Panc1 (cell line): ENCODE results near the gene CACFD1. TPM values are rescaled to one million over a fixed set of nuclear protein-coding genes. Genes with fewer than 3 reads are reported as not detected.

Experiments
- ATAC-seq: fragments of 200-7000 bp; cut with Tn5 transposase; 2 replicates; pipeline ENCODE4 v1.9.1; 2020; ENCODE audit warnings: mild to moderate bottlenecking, moderate library complexity
- Bru-seq: library from RNA; stranded (reverse); fragments of 400-500 nt; gene quantifications from one replicate; lab custom pipeline; 2021; lab: Mats Ljungman, UMichigan
- BruChase-seq, 2 experiments: library from RNA; stranded (reverse); fragments of 400-500 nt; gene quantifications; one replicate each; lab custom pipeline; 2021; lab: Mats Ljungman, UMichigan
- BruUV-seq: library from RNA; stranded (reverse); fragments of 400-500 nt; replicated peaks from 2 replicates; lab custom pipeline; 2021; lab: Mats Ljungman, UMichigan
- CTCF ChIA-PET: fragments of 300-600 bp; sonication (Branson Sonifier 250); formaldehyde crosslinking; loops from one replicate; lab custom pipeline; 2022; ENCODE audit warnings: antibody characterized with exemption; lab: Charles Lee
- POLR2A ChIA-PET: fragments of 300-600 bp; sonication (Branson Sonifier 250); formaldehyde crosslinking; loops from one replicate; lab custom pipeline; 2022; ENCODE audit warnings: antibody characterized with exemption; lab: Charles Lee
- DNase-seq: peaks from one replicate; pipeline ENCODE4 v3.0.0-alpha.2; 2010; ENCODE audit warnings: low read depth, low spot score
- H3K27ac ChIP-seq: 2 replicates; pipeline ENCODE4 v1.5.1; 2011; ENCODE audit warnings: mild to moderate bottlenecking, low read length, inconsistent platforms
- H3K27me3 ChIP-seq: fragments of 200-500 bp; sonication (Bioruptor generic); 2 replicates; pipeline ENCODE4 v1.6.0; 2014; ENCODE audit warnings: low read length, inconsistent platforms; ENCODE audit not compliant: control insufficient read depth, insufficient read depth
- H3K36me3 ChIP-seq: fragments of 200-500 bp; sonication (Bioruptor generic); 2 replicates; pipeline ENCODE4 v1.5.1; 2014; ENCODE audit warnings: inconsistent platforms, mild to moderate bottlenecking, low read length, moderate library complexity; ENCODE audit not compliant: control insufficient read depth, insufficient read depth
- H3K4me1 ChIP-seq: 2 replicates; pipeline ENCODE4 v1.5.1; 2011; ENCODE audit warnings: inconsistent platforms, mild to moderate bottlenecking, low read length, moderate library complexity; ENCODE audit not compliant: control insufficient read depth, insufficient read depth
- H3K4me3 ChIP-seq, 2 experiments: 2 replicates each; pipeline ENCODE4 v1.5.1; 2011 to 2012; ENCODE audit warnings: low read depth in 2 of 2, low read length in 2 of 2, mild to moderate bottlenecking in 2 of 2, inconsistent platforms in 1 of 2, moderate library complexity in 1 of 2
- H3K9me3 ChIP-seq: fragments of 200-500 bp; sonication (Bioruptor generic); 2 replicates; pipeline ENCODE4 v1.5.1; 2014; ENCODE audit warnings: low read depth, mild to moderate bottlenecking, inconsistent platforms, low read length, moderate library complexity; ENCODE audit not compliant: control insufficient read depth, insufficient read depth
- POLR2AphosphoS5 ChIP-seq: IDR thresholded peaks from 2 replicates; pipeline ENCODE4 v1.6.1; 2012; ENCODE audit warnings: mild to moderate bottlenecking, low read depth, low read length, moderate library complexity
- SIN3A ChIP-seq: IDR thresholded peaks from 2 replicates; pipeline ENCODE4 v1.6.1; 2012; ENCODE audit warnings: low read depth, mild to moderate bottlenecking, low read length, moderate library complexity, borderline replicate concordance; ENCODE audit not compliant: insufficient read depth
- TCF7L2 ChIP-seq: IDR thresholded peaks from 2 replicates; pipeline ENCODE4 v1.6.1; 2011; ENCODE audit warnings: mild to moderate bottlenecking, low read depth, low read length, inconsistent platforms
- in situ Hi-C: cut with HindIII; loops from 2 replicates; pipeline ENCODE4 v1.10.0; 2016; ENCODE audit warnings: low sequenced_read_pairs, low pct_unique_long_range_greater_than_20kb
- intact Hi-C: fragments of 100-400 bp; cut with micrococcal nuclease; formaldehyde crosslinking; loops from one replicate; pipeline ENCODE4 v1.10.0; 2022; ENCODE audit not compliant: unreplicated experiment
- long read RNA-seq: library from polyadenylated mRNA; unstranded; transcript quantifications from one replicate; pipeline ENCODE4 v2.0.0, GENCODE V29; 2021; ENCODE audit not compliant: unreplicated experiment
- polyA plus RNA-seq: library from polyadenylated mRNA; unstranded; fragments of >200 nt; gene quantifications from one replicate; pipeline ENCODE4 v1.2.1, GENCODE V29; 2012; ENCODE audit warnings: missing spikeins; ENCODE audit not compliant: insufficient read length
- total RNA-seq: library from RNA; stranded (reverse); gene quantifications from one replicate; pipeline ENCODE4 v1.2.1, GENCODE V29; 2021; ENCODE audit not compliant: unreplicated experiment
- TF ChIP-seq, protein P1 (sequence below): fragments of 450-650 bp; IDR thresholded peaks from 2 replicates; pipeline ENCODE4 v1.5.1; 2017; ENCODE audit warnings: mild to moderate bottlenecking
- TF ChIP-seq, protein P2 (sequence below), 2 experiments: IDR thresholded peaks; 2 replicates each; pipeline ENCODE4 v1.6.1; 2011 to 2012; ENCODE audit warnings: low read depth in 2 of 2, control low read depth in 1 of 2, low read length in 1 of 2, mild to moderate bottlenecking in 1 of 2, moderate library complexity in 1 of 2; ENCODE audit not compliant: insufficient read depth in 1 of 2

Gene CACFD1
- 13.9 TPM for total RNA-seq
- 22.2 TPM for polyA plus RNA-seq
- percentile 59 among the genes with signal in this experiment for Bru-seq, nascent RNA
- percentile 60 among the genes with signal in this experiment for BruChase-seq, experiment 1, labeled RNA remaining after a 2-hour chase
- BruChase-seq, experiment 2, labeled RNA remaining after a 6-hour chase = percentile 63 among the genes with signal in this experiment
- long read RNA-seq, transcript CACFD1-201 (4 exons, 2,688 nt) = major isoform, 12 of 56 reads
- long read RNA-seq, transcript CACFD1-202 (5 exons, 2,794 nt) = minor isoform, 9 of 56 reads
- long read RNA-seq, partial matches to known transcripts = 16 of 56 reads
- long read RNA-seq, other reads (novel, unspliced or antisense) = 19 of 56 reads

DNA sequence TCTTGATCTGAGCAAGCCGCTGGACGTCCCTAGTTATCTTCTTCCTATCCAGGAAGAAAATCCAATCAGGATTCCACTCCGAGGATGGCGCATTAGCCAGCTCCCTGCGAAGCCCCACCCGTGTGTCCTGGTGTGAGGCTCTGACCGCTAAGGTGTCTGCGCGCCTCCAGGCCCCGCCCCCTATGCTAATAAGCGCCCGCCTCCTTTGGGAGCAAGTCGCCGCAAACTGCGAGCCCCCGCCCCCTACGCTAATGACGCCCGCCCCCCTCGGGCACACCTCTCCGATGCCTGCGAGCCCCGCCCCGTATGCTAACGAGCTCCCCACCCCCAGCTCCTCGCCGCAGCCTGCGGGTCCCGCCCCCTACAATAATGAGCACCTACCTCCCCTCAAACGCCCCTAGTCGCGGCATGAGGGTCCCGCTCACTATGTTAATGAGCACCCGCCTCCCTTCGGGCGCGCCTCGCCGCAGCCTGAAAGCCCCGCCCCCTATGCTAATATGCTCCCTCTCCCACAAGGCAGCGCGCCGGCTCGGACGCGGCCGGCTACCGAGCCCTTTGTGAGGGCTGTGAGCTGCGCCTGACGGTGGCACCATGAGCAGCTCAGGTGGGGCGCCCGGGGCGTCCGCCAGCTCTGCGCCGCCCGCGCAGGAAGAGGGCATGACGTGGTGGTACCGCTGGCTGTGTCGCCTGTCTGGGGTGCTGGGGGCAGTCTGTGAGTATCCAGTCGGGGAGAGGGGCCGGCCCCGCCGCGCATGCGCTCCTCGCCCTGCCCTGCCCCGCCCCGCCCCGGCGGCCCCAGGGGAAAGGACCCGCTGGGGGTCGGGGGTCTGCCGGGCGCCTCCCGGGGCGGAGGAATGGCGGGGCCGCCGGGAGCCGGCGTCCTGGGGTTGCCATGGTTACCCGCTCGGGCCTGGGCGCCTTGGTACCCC, at the start of gene CACFD1:
Gene CACFD1, plus strand, starts transcription at position 503 of the 929 bp plus-strand sequence. Its CDS starts 89 bp downstream, at position 592.
- CTCF ChIA-PET = interaction anchor here (0.5 to 1.2 kb wide), 10 partner anchors 12 to 1507 kb away, joined by 3 to 8 read pairs (median 6); partner anchors contain the start of gene GTF3C5
- TF ChIP-seq SIN3A (0 out of 2 replicates have a peak, but pooled peaks have one; percentile 46), POLR2AphosphoS5 (peak; percentile 49)
- TF ChIP-seq, protein P1, sequence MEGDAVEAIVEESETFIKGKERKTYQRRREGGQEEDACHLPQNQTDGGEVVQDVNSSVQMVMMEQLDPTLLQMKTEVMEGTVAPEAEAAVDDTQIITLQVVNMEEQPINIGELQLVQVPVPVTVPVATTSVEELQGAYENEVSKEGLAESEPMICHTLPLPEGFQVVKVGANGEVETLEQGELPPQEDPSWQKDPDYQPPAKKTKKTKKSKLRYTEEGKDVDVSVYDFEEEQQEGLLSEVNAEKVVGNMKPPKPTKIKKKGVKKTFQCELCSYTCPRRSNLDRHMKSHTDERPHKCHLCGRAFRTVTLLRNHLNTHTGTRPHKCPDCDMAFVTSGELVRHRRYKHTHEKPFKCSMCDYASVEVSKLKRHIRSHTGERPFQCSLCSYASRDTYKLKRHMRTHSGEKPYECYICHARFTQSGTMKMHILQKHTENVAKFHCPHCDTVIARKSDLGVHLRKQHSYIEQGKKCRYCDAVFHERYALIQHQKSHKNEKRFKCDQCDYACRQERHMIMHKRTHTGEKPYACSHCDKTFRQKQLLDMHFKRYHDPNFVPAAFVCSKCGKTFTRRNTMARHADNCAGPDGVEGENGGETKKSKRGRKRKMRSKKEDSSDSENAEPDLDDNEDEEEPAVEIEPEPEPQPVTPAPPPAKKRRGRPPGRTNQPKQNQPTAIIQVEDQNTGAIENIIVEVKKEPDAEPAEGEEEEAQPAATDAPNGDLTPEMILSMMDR = no peak
- BruUV-seq = no TSS peak
- in situ Hi-C loops = no loop called here
- Histone ChIP-seq H3K9me3 (no peaks in the 10 kb centered on the region), H3K27me3 (no peaks in the 10 kb centered on the region), H3K36me3 (no peaks in the 10 kb centered on the region), H3K4me1 (peaks cover 19% of the 10 kb centered on the region), H3K27ac (peak within 1 kb of the TSS; percentile 85), H3K4me3 (peak within 1 kb of the TSS; percentile 64)
- ATAC-seq = peak; percentile 91
- DNase-seq = peak; percentile 59
- intact Hi-C loops = no loop called here
- POLR2A ChIA-PET = interaction anchor here (0.9 kb wide), 1 partner anchor 112 kb away, joined by 8 read pairs; the partner anchor contains the start of genes MED22 and RPL7A

DNA sequence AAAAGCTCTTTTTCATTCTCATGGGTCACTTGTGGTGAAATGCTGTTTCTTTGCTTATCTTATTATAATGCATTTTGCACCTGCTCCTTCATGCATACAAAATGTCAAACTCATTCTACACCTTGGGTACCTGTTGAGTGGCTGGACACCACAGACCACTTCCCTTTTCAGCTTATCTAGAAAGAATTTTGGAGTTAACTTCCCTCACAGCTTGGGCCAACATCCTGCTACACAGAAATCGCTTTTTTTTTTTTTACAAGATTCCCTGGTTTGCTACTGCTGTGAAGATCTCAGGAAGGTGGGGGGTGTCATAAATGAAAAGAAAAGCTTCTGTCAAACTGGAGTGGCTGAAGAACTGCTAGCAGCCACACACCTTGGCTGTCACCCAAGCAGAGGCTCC, 44.6 kb upstream of the CACFD1 start:
- ChIA-PET POLR2A (no interaction called here), CTCF (no interaction called here)
- DNase-seq (no peak), ATAC-seq (no peak)
- no peaks in the 10 kb centered on the region for H3K4me1 ChIP-seq
- no peaks in the 10 kb centered on the region for H3K9me3 ChIP-seq
- intact Hi-C loops (no loop called here), in situ Hi-C loops (no loop called here)
- no peak overlapping the region for H3K27ac ChIP-seq
- no peak overlapping the region for H3K4me3 ChIP-seq
- TF ChIP-seq, protein P2, sequence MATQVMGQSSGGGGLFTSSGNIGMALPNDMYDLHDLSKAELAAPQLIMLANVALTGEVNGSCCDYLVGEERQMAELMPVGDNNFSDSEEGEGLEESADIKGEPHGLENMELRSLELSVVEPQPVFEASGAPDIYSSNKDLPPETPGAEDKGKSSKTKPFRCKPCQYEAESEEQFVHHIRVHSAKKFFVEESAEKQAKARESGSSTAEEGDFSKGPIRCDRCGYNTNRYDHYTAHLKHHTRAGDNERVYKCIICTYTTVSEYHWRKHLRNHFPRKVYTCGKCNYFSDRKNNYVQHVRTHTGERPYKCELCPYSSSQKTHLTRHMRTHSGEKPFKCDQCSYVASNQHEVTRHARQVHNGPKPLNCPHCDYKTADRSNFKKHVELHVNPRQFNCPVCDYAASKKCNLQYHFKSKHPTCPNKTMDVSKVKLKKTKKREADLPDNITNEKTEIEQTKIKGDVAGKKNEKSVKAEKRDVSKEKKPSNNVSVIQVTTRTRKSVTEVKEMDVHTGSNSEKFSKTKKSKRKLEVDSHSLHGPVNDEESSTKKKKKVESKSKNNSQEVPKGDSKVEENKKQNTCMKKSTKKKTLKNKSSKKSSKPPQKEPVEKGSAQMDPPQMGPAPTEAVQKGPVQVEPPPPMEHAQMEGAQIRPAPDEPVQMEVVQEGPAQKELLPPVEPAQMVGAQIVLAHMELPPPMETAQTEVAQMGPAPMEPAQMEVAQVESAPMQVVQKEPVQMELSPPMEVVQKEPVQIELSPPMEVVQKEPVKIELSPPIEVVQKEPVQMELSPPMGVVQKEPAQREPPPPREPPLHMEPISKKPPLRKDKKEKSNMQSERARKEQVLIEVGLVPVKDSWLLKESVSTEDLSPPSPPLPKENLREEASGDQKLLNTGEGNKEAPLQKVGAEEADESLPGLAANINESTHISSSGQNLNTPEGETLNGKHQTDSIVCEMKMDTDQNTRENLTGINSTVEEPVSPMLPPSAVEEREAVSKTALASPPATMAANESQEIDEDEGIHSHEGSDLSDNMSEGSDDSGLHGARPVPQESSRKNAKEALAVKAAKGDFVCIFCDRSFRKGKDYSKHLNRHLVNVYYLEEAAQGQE (IDR thresholded peaks at IDR 0.05; ENCODE audit: insufficient read depth in 1 of 2, low read depth in 2 of 2, low read length in 1 of 2) = no peak
- TF ChIP-seq POLR2AphosphoS5 (no peak), SIN3A (no peak), TCF7L2 (no peak)
- TF ChIP-seq, protein P1 = no peak
- no TSS peak for BruUV-seq
- H3K36me3 ChIP-seq = peaks cover 2% of the 10 kb centered on the region
- no peaks in the 10 kb centered on the region for H3K27me3 ChIP-seq
